Cortex of kidney (tissue), 1 donor: ENCODE measurements around the gene C2orf69.

Experiments
- DNase-seq: peaks from one replicate; lab custom pipeline; 2025; lab: John Stamatoyannopoulos, UW

Gene C2orf69

DNA sequence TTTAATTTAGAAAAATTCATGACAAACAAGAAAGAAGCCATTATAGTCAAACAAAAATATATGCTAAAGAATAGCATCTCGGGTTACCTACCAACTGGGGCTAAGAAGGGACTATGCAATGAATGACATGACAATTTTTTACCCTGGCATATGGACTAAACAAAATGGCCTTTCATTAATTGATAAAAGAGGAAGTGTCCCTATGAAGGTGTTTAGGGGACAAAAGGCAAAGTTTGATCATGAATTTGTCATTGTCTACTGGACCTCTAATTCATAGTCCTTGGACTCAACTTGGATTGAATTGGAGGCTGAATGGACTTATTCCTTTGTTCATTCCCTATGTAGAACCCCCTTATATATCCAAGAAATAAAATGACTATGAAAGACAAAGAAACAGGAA lies 57.0 kb downstream of the C2orf69 start:
- DNase-seq = no peak

DNA sequence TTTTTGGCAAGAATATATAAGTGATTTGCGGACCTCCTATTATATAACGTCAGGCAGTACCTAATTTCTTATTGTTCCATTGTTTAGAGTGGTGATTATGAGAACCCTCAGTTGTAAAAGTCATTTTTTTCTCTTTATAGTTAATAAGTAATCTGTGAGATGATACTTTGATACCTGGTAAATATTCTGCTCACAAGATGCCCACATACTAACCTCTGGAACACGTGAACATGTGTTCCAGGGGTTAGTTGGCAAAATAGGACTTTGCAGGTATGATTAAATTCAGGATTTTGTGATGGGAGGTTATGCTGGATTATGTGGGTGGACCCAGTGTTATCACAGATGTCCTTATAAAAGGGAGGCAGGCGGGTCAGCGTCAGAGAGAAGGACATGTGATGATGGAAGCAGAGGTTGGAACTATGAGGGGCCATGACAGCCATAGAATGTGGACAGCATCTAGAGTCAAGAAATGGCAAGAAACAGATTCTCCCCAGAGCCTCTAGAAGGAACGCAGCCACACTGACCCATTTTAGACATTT lies 61.1 kb downstream of the C2orf69 start:
- no peak for DNase-seq

DNA sequence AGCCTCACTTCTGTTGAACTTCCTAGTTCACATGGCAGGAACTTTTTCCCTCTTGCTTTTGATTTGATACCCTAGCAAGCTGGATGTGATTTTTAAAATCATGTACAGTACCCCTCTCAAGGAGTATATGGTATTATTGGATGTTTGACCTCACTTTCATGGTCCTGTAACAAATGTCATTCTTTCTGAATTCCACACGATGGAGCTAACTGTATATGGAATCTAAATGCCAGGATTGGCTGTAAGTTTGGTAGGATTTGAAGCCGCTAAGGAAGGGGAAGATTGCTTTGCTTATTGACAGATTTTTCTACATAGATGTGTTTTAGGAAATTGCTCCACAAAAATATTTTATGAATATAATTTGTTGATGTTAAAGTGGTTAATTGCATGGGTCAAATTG lies 62.6 kb downstream of the C2orf69 start:
- DNase-seq = no peak

DNA sequence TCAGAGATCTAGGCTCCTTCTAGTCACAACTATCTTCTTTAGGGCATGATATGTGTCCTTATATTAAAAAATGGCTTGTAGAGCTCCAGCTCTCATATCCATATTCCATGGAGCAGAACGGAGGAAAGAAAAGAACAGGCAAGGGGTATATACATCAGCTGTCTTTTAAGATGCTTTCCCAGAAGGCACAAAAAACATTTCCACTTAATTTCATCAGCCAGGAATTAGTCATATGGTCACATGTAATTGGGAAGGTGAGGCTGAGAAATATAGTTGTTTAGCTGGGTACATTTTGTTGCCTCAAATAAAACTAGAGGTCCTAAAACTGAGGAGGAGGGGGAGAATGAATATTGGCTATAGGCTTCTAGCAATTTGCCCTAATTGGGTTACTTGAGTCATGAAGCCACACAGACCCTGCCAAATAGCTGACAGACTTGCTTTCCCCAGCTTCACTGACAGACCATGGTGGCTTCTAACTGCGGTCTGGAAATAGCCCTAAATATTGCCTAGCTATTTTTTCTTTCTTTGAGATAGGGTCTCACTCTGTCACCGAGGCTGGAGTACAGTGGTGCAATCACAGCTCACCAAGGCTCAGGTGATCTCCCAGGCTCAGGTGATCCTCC lies 64.3 kb downstream of the C2orf69 start:
- no peak for DNase-seq
